GM06990 (cell line): ENCODE data around the gene NMU.

Source experiments
- DNase-seq: peaks from one replicate; pipeline ENCODE4 v3.0.0-alpha.2; 2011; ENCODE audit not compliant: insufficient read length; ENCODE audit errors: extremely low read depth
- H3K27me3 ChIP-seq: replicated peaks from 2 replicates; pipeline ENCODE4 v1.6.0; 2011; ENCODE audit warnings: low read length; ENCODE audit not compliant: control insufficient read depth, insufficient read depth
- H3K36me3 ChIP-seq: 2 replicates; pipeline ENCODE4 v1.5.1; 2011; ENCODE audit warnings: low read length; ENCODE audit not compliant: control insufficient read depth, insufficient read depth
- H3K4me3 ChIP-seq: replicated peaks from 2 replicates; pipeline ENCODE4 v1.5.1; 2011; ENCODE audit warnings: low read depth, mild to moderate bottlenecking, control low read depth, low read length
- CTCF ChIP-seq: IDR thresholded peaks from 2 replicates; pipeline ENCODE4 v1.5.1; 2011; ENCODE audit warnings: low read length, control low read depth, mild to moderate bottlenecking, inconsistent platforms; ENCODE audit not compliant: insufficient read depth, poor library complexity, severe bottlenecking

The NMU gene

GRCh38 chr4:55611358-55612059, 24.6 kb downstream of the NMU start:
- no peak for TF ChIP-seq CTCF
- H3K36me3 ChIP-seq, result no peaks in the 10 kb centered on the region
- no peak overlapping the region for H3K4me3 ChIP-seq
- no peaks in the 10 kb centered on the region for H3K27me3 ChIP-seq
- DNase-seq, result no peak

GRCh38 chr4:55610381-55610780, 25.7 kb downstream of the NMU start:
- Histone ChIP-seq H3K36me3 (no peaks in the 10 kb centered on the region), H3K4me3 (no peak overlapping the region), H3K27me3 (no peaks in the 10 kb centered on the region)
- no peak for DNase-seq
- no peak for TF ChIP-seq CTCF

- Histone ChIP-seq H3K4me3 (no peak overlapping the region), H3K27me3 (no peaks in the 10 kb centered on the region), H3K36me3 (no peaks in the 10 kb centered on the region)
- no peak for DNase-seq
- TF ChIP-seq CTCF, result no peak
Observed at GRCh38 chr4:55609393-55609866, 26.7 kb downstream of the NMU start.

GRCh38 chr4:55608591-55608990, 27.5 kb downstream of the NMU start:
- Histone ChIP-seq H3K27me3 (no peaks in the 10 kb centered on the region), H3K36me3 (no peaks in the 10 kb centered on the region), H3K4me3 (no peak overlapping the region)
- no peak for TF ChIP-seq CTCF
- no peak for DNase-seq

GRCh38 chr4:55604996-55605395, 31.1 kb downstream of the NMU start:
- no peaks in the 10 kb centered on the region for H3K36me3 ChIP-seq
- H3K4me3 ChIP-seq, result no peak overlapping the region
- no peak for TF ChIP-seq CTCF
- DNase-seq, result no peak
- H3K27me3 ChIP-seq, result no peaks in the 10 kb centered on the region

GRCh38 chr4:55600640-55601039, 35.5 kb downstream of the NMU start:
- Histone ChIP-seq H3K36me3 (no peaks in the 10 kb centered on the region), H3K27me3 (no peaks in the 10 kb centered on the region), H3K4me3 (no peak overlapping the region)
- TF ChIP-seq CTCF, result no peak
- no peak for DNase-seq
